ENCODE measurements around the gene CRNN. TPM values are rescaled to one million over a fixed set of nuclear protein-coding genes. Genes with fewer than 3 reads are reported as not detected.

CRNN gene
- total RNA-seq, 1 donor from 2014 or later = not detected

Other genes starting within 250 kb of the CRNN start
- gene HRNR, start 190.1 kb downstream of the CRNN start, total RNA-seq = not detected in 2 replicates
- 0.13 and 0.21 TPM in 2 replicates for gene FLG, start 89.0 kb downstream of the CRNN start, total RNA-seq
- gene FLG2, start 54.3 kb downstream of the CRNN start, total RNA-seq = not detected in 2 replicates
- gene LCE5A, start 96.5 kb upstream of the CRNN start, total RNA-seq = not detected in 2 replicates
- not detected in 2 replicates for gene CRCT1, start 100.2 kb upstream of the CRNN start, total RNA-seq
- gene LCE3E, start 152.5 kb upstream of the CRNN start, total RNA-seq = not detected in 2 replicates
- not detected in 2 replicates for gene LCE3D, start 166.3 kb upstream of the CRNN start, total RNA-seq
- gene LCE3C, start 186.0 kb upstream of the CRNN start, total RNA-seq = not detected in 2 replicates
- gene LCE3B, start 199.5 kb upstream of the CRNN start, total RNA-seq = not detected in 2 replicates
- gene LCE3A, start 208.8 kb upstream of the CRNN start, total RNA-seq = not detected in 2 replicates
- gene LCE2D, start 249.1 kb upstream of the CRNN start, total RNA-seq = not detected in 2 replicates